ENCODE measurements around the gene MARCHF9.

DNA sequence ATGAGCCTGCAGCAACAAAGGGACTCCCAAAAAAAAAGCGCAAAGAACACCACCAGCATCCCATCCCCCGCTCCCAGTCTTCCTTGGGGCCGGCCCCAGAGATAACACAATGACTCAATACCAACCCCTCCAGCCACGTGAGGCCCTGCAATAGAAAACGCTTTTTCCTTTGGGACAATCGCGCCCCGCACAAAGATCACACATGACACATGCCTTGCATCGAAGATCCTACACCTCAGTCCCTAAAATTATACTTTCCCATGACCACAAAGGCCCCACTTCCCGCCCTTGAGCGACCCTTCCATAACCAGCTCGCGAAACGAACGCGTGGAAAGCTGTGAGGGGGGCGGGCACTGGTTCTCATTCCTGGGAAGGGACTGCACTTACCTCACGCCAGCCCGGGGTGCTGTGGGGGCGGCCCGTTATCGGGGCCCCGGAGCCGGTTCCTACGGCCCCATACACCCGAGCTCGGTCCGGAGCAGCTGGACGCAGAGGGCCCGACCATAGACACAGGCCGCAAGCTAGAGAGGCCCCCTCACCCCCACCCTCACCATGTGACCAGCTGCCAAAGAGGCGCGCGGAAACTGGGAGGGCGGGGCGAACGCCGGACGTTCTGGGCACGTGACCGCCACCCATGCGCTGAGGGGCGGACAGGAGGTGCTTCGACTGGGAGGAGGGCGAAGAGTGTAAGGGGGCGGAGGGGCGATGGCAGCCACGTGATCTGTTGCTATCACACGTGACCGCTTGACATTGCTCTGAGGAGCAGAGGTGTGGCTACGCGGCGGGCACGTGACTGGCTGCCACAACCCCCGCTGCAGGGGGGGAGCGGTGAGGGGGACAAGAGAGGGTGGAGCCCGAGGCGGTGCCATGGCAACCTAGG, 2.9 kb upstream of the MARCHF9 start, which contains the start of gene CDK4:
- TF ChIP-seq, protein P1, sequence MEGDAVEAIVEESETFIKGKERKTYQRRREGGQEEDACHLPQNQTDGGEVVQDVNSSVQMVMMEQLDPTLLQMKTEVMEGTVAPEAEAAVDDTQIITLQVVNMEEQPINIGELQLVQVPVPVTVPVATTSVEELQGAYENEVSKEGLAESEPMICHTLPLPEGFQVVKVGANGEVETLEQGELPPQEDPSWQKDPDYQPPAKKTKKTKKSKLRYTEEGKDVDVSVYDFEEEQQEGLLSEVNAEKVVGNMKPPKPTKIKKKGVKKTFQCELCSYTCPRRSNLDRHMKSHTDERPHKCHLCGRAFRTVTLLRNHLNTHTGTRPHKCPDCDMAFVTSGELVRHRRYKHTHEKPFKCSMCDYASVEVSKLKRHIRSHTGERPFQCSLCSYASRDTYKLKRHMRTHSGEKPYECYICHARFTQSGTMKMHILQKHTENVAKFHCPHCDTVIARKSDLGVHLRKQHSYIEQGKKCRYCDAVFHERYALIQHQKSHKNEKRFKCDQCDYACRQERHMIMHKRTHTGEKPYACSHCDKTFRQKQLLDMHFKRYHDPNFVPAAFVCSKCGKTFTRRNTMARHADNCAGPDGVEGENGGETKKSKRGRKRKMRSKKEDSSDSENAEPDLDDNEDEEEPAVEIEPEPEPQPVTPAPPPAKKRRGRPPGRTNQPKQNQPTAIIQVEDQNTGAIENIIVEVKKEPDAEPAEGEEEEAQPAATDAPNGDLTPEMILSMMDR (IDR thresholded peaks at IDR 0.05), result no peak
- peak in 1 of 2 donors; percentile 74 for TF ChIP-seq POLR2A (IDR thresholded peaks at IDR 0.05)
- peak in 2 of 3 donors; percentile 17 to 97 for TF ChIP-seq POLR2AphosphoS5 (IDR thresholded peaks at IDR 0.05)
- no peak for TF ChIP-seq EP300 (IDR thresholded peaks at IDR 0.05)
